Heart left ventricle (tissue), 16 donors: ENCODE results near the gene ARHGAP18. TPM values are rescaled to one million over a fixed set of nuclear protein-coding genes. Genes with fewer than 3 reads are reported as not detected.

Source experiments
- ATAC-seq, 4 donors: fragments of 200-7000 bp; cut with Tn5 transposase; one replicate each; pipeline ENCODE4 v1.9.1; 2020 to 2022; ENCODE audit warnings: moderate library complexity in 4 of 4, mild to moderate bottlenecking in 3 of 4, moderate number of reproducible peaks in 1 of 4
- DNase-seq, 5 donors: peaks; one replicate each; pipeline ENCODE4 v3.0.0-alpha.2; 2020
- H3K27ac ChIP-seq, 12 donors: fragments of 200-600 bp; sonication (generic) in 4 of 12; one replicate each; pipeline versions ENCODE4 v1.5.0 to v1.8.0; 2016 to 2022; ENCODE audit warnings: mild to moderate bottlenecking in 2 of 12
- H3K27me3 ChIP-seq, 9 donors: fragments of 200-600 bp; sonication (generic) in 2 of 9; one replicate each; pipeline versions ENCODE4 v1.5.1 to v1.8.0; 2016 to 2022; ENCODE audit warnings: mild to moderate bottlenecking in 3 of 9
- H3K36me3 ChIP-seq, 9 donors: fragments of 200-600 bp; sonication (generic) in 2 of 9; one replicate each; pipeline versions ENCODE4 v1.5.0 to v1.8.0; 2018 to 2022; ENCODE audit warnings: mild to moderate bottlenecking in 2 of 9
- H3K4me1 ChIP-seq, 12 donors: fragments of 200-600 bp; sonication (generic) in 4 of 12; one replicate each; pipeline versions ENCODE4 v1.5.0 to v1.8.0; 2016 to 2022; ENCODE audit warnings: mild to moderate bottlenecking in 3 of 12
- H3K4me3 ChIP-seq, 12 donors: fragments of 200-600 bp; sonication (generic) in 4 of 12; one replicate each; pipeline versions ENCODE4 v1.5.0 to v1.8.0; 2017 to 2022; ENCODE audit warnings: mild to moderate bottlenecking in 9 of 12, moderate library complexity in 4 of 12
- H3K9me3 ChIP-seq, 12 donors: fragments of 200-600 bp; sonication (generic) in 4 of 12; one replicate each; pipeline versions ENCODE4 v1.5.0 to v1.8.0; 2016 to 2022; ENCODE audit warnings: mild to moderate bottlenecking in 1 of 12
- POLR2A ChIP-seq, 2 donors: fragments of 450-650 bp; IDR thresholded peaks; one replicate each; pipeline ENCODE4 v1.6.1; 2017; ENCODE audit warnings: antibody characterized with exemption in 2 of 2, mild to moderate bottlenecking in 2 of 2, moderate library complexity in 2 of 2
- WGBS, 4 donors: extraction: QIAGEN DNeasy Blood & Tissue Kit in 2 of 4; methylation state at CpG; one replicate each; pipeline versions ENCODE4 v1.1.5 to v1.1.7; 2013 to 2018; 5-methylcytosine and 5-hydroxymethylcytosine counted together
- intact Hi-C, 10 donors: fragments of 100-400 bp; cut with DNase I; formaldehyde crosslinking; loops; one replicate each; pipeline versions ENCODE4 v1.11.1 to v1.14.2; 2022
- polyA plus RNA-seq, 2 donors: library from polyadenylated mRNA; stranded (reverse); fragments of 200-250 nt; gene quantifications; one replicate each; pipeline ENCODE4 v1.2.3, GENCODE V29; 2013
- total RNA-seq, 9 donors: library from RNA; depleted of rRNA in 2 of 9; stranded (reverse); fragments of >200 nt in 2 of 9; fragmentation: NEBNext Ultra II Directional in 3 of 9; extraction: Animal tissue kit (Norgen Biotek cat#: 25700) in 3 of 9; gene quantifications; one replicate each; pipeline versions ENCODE4 v1.1.0 to v1.2.4, GENCODE V29; 2016 to 2023
- TF ChIP-seq, protein P1 (sequence below), 12 donors: fragments of 200-600 bp; sonication (generic) in 4 of 12; IDR thresholded peaks; one replicate each; pipeline versions ENCODE4 v1.5.0 to v1.8.0; 2018 to 2022; ENCODE audit warnings: antibody characterized with exemption in 12 of 12, mild to moderate bottlenecking in 5 of 12
- donor health status: ischemic (EF 13 %, LVEDD 7.1; RV severe dilation, severe dysfunction).
- donor health status: healthy with polysubstance abuse.
- donor health status: DM: no; HTN: yes; CAD: no.
- donor health status: DM: no; HTN: no; CAD: no.
- donor health status: ischemic (EF 25% LVEDD 6.9; RV normal size, moderate dysfunction).
- donor health status: ischemic (EF 25% LVEDD 5.7; RV mildly dilated, moderate dysfunction).
- donor health status: healthy.
- donor health status: DM: yes; HTN: yes; CAD: no.
- donor health status: ischemic (EF 35%, LVEDD 5.7; RV mildly dilated, moderate dysfunction).
- donor health status: nonischemic (EF 11% LVEDD 7.7; RV severe dilation, severe dysfunction).
- donor health status: DM: yes; HTN: yes; CAD: no.
- donor health status: PGD.
- donor health status: ischemic (EF 29% LVEDD 5.4; RV normal size, mild dysfunction).
- donor health status: nonischemic (EF 23%, LVEDD 6.1; RV moderate dilation, normal function).

ARHGAP18 gene
- total and polyA plus RNA-seq, 11 donors: 1.6 to 26.4 (median 3.9) TPM

DNA sequence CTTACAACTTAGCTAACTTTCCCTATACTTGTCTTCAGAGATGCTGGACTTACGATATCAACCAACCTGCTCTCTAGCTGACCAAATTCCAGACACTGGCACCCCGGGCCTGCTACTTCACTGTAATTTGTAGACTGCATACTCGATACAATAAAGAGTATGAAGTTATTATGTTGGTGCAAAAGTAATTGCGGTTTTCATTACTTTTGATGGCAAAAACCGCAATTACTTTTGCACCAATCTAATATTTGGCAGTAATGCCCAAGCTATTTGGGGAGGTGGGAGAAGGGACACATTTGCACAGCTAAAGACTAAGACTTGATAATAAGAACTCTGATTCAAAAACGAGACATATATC lies 34.9 kb upstream of the ARHGAP18 start:
- intact Hi-C loops: loop anchor here in 1 of 10 donors (10.0 kb wide), 1 partner anchor 250 kb away; no protein-coding TSS in a partner anchor

DNA sequence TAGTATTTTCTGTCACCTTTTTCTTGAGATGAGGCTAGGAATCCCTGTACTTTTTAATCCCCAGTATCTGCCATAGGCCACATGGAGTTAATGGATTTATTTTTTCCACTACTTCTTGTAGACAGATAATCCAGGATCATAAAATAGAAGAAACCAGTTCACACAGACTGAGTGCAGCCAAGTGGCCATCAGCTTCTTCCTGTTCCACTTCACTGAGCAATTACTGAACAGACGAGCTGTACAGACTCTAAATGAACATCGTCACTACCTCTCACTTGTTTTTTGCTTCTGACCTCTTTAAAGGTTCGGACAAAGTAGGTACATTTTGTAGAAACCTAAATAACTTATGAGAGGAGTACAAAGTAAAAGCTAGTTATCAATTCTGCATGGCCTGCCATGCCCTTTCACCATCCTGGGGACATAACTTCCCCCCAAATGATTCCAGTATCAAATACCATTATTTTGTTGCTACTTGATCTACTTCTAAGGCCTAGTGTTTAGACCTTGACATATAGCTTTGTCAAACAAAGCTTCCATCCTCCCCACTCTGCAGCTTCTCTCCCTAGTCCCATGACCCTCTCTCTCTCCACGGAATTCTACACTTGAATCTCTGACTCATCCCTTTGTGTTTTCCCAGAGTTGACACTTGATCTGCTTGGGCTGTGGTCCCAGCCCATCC lies 34.4 kb upstream of the ARHGAP18 start:
- Histone ChIP-seq H3K27ac (peak overlapping the region in 4 of 12 donors; percentile 1 to 49 (median 22)), H3K27me3 (no peaks in the 10 kb centered on the region), H3K4me1 (peaks cover 0 to 28% (median 10%) of the 10 kb centered on the region in 12 donors), H3K9me3 (no peaks in the 10 kb centered on the region), H3K4me3 (no peak overlapping the region), H3K36me3 (no peaks in the 10 kb centered on the region)
- DNase-seq (peak in 1 of 5 donors; percentile 13), ATAC-seq (peak in 3 of 4 donors; percentile 16 to 60 (median 44))
- WGBS, 4 donors: 53 to 66% (median 64%) methylated on average over 4 of the region's 4 CpGs
- intact Hi-C loops: loop anchor here in 1 of 10 donors (10.0 kb wide), 1 partner anchor 250 kb away; no protein-coding TSS in a partner anchor
- no peak for TF ChIP-seq POLR2A (IDR thresholded peaks at IDR 0.05)
- TF ChIP-seq, protein P1, sequence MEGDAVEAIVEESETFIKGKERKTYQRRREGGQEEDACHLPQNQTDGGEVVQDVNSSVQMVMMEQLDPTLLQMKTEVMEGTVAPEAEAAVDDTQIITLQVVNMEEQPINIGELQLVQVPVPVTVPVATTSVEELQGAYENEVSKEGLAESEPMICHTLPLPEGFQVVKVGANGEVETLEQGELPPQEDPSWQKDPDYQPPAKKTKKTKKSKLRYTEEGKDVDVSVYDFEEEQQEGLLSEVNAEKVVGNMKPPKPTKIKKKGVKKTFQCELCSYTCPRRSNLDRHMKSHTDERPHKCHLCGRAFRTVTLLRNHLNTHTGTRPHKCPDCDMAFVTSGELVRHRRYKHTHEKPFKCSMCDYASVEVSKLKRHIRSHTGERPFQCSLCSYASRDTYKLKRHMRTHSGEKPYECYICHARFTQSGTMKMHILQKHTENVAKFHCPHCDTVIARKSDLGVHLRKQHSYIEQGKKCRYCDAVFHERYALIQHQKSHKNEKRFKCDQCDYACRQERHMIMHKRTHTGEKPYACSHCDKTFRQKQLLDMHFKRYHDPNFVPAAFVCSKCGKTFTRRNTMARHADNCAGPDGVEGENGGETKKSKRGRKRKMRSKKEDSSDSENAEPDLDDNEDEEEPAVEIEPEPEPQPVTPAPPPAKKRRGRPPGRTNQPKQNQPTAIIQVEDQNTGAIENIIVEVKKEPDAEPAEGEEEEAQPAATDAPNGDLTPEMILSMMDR (IDR thresholded peaks at IDR 0.05): no peak

More for the DNA sequence above, 34.9 kb upstream of the ARHGAP18 start:
- DNase-seq (no peak), ATAC-seq (no peak)
- Histone ChIP-seq H3K4me3 (no peak overlapping the region), H3K4me1 (peaks cover 0 to 33% (median 14%) of the 10 kb centered on the region in 12 donors), H3K9me3 (no peaks in the 10 kb centered on the region), H3K27ac (no peak overlapping the region), H3K27me3 (no peaks in the 10 kb centered on the region), H3K36me3 (no peaks in the 10 kb centered on the region)
- 83 to 93% (median 87%) methylated on average over 6 of the region's 6 CpGs for WGBS, 4 donors
- TF ChIP-seq POLR2A (IDR thresholded peaks at IDR 0.05): no peak
- TF ChIP-seq, protein P1 (IDR thresholded peaks at IDR 0.05): no peak

DNA sequence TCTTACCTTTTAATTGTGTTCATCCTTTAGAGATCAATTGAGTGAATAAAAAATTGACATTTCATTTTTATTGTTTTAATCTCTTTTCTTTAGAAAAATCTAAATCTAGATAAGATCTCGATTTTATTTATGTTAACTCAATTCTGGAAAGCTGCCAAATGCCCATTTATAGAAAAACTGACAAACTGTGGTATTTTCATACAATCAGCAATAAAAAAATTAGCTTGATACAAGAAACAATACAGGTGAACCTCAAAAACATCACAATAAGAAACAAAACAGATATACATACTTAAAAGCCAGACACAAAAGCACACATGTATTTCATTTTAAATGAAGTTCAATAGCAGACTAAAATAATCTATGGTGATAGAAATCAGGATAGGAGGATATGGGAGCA lies 30.0 kb upstream of the ARHGAP18 start:
- TF ChIP-seq, protein P1 (IDR thresholded peaks at IDR 0.05): no peak

DNA sequence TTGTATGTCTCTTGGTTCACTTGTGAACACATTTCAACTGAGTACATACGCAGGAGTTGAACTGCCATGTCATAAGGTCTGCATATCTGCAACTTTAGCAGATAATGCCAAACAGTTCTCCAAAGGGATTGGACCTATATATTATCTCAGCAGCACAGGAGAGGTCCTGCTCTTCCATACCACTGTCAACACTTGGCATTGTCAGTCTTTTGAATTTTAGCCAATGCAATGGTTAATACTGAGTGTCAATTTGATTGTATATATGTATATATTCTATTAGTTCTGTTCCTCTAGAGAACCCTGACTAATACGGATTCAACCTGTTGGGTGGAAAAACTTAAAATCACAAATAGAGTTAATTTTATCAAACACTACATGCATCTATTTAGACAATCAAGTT lies 26.1 kb upstream of the ARHGAP18 start:
- WGBS, 4 donors: 83 to 96% (median 94%) methylated on average over 2 of the region's 2 CpGs
- no peaks in the 10 kb centered on the region for H3K36me3 ChIP-seq

More for the DNA sequence above, 30.0 kb upstream of the ARHGAP18 start:
- 22 to 47% (median 38%) methylated on average over 1 of the region's 1 CpG for WGBS, 4 donors
- ATAC-seq (no peak), DNase-seq (no peak)
- H3K36me3 ChIP-seq: no peaks in the 10 kb centered on the region
- no peak overlapping the region for H3K4me3 ChIP-seq
- no peak overlapping the region for H3K27ac ChIP-seq
- H3K4me1 ChIP-seq: peaks cover 0 to 10% (median 0%) of the 10 kb centered on the region in 12 donors
- H3K9me3 ChIP-seq: no peaks in the 10 kb centered on the region
- intact Hi-C loops: loop anchor here in 1 of 10 donors (10.0 kb wide), 1 partner anchor 245 kb away; no protein-coding TSS in a partner anchor
- H3K27me3 ChIP-seq: no peaks in the 10 kb centered on the region

More for the DNA sequence above, 26.1 kb upstream of the ARHGAP18 start:
- intact Hi-C loops: no loop called here
- Histone ChIP-seq H3K4me3 (no peak overlapping the region), H3K27me3 (no peaks in the 10 kb centered on the region), H3K27ac (no peak overlapping the region), H3K9me3 (no peaks in the 10 kb centered on the region), H3K4me1 (no peaks in the 10 kb centered on the region)
- TF ChIP-seq POLR2A (IDR thresholded peaks at IDR 0.05): no peak
- TF ChIP-seq, protein P1 (IDR thresholded peaks at IDR 0.05): no peak
- DNase-seq: no peak
- no peak for ATAC-seq
